Measurements from ENCODE around the gene COX17. TPM values are rescaled to one million over a fixed set of nuclear protein-coding genes. Genes with fewer than 3 reads are reported as not detected.

COX17 gene
- total RNA-seq, 2 donors from 2014 or later = 54.1 to 73.7 TPM

GRCh38 chr3:119632829-119633228, 44.4 kb downstream of the COX17 start:
- no peaks in the 10 kb centered on the region for H3K27me3 ChIP-seq (ENCODE audit: control insufficient read depth, insufficient read depth, low read length, poor library complexity, severe bottlenecking)
- no peak overlapping the region for H3K27ac ChIP-seq (ENCODE audit: low read depth, low read length)
- H3K27ac Mint-ChIP-seq = no peak overlapping the region
- no peak for TF ChIP-seq CTCF (conservative IDR thresholded peaks at IDR 0.05)
- no peaks in the 10 kb centered on the region for H3K9me3 ChIP-seq (ENCODE audit: control insufficient read depth, low read length)
- H3K4me1 Mint-ChIP-seq = peaks cover 2% of the 10 kb centered on the region
- no peaks in the 10 kb centered on the region for H3K36me3 Mint-ChIP-seq (ENCODE audit: low read depth)
- no peak for DNase-seq
- H3K9me3 Mint-ChIP-seq = no peaks in the 10 kb centered on the region
- H3K27me3 Mint-ChIP-seq (ENCODE audit: insufficient read depth) = peaks cover 4% of the 10 kb centered on the region
- H3K4me1 ChIP-seq (ENCODE audit: control insufficient read depth, insufficient read depth, low read length) = no peaks in the 10 kb centered on the region
- WGBS, 2 experiments (ENCODE audit: insufficient coverage in 1 of 2, insufficient read length in 1 of 2) = 65 to 75% methylated on average over 4 of the region's 4 CpGs
- no peak overlapping the region for H3K9ac ChIP-seq (ENCODE audit: extremely low read depth, low read length, poor library complexity, severe bottlenecking)
- no peak overlapping the region for H3K4me3 Mint-ChIP-seq
- H3K4me3 ChIP-seq (ENCODE audit: low read length) = no peak overlapping the region
- H3K36me3 ChIP-seq (ENCODE audit: control insufficient read depth, insufficient read depth, low read length) = no peaks in the 10 kb centered on the region

GRCh38 chr3:119632216-119632615, 45.0 kb downstream of the COX17 start:
- peaks cover 4% of the 10 kb centered on the region for H3K27me3 Mint-ChIP-seq (ENCODE audit: insufficient read depth)
- no peaks in the 10 kb centered on the region for H3K36me3 Mint-ChIP-seq (ENCODE audit: low read depth)
- H3K4me1 Mint-ChIP-seq = no peaks in the 10 kb centered on the region
- no peak overlapping the region for H3K4me3 Mint-ChIP-seq
- Histone ChIP-seq H3K9me3 (ENCODE audit: control insufficient read depth, low read length) (no peaks in the 10 kb centered on the region), H3K27me3 (ENCODE audit: control insufficient read depth, insufficient read depth, low read length, poor library complexity, severe bottlenecking) (no peaks in the 10 kb centered on the region), H3K27ac (ENCODE audit: low read depth, low read length) (no peak overlapping the region), H3K36me3 (ENCODE audit: control insufficient read depth, insufficient read depth, low read length) (no peaks in the 10 kb centered on the region), H3K4me1 (ENCODE audit: control insufficient read depth, insufficient read depth, low read length) (no peaks in the 10 kb centered on the region), H3K9ac (ENCODE audit: extremely low read depth, low read length, poor library complexity, severe bottlenecking) (no peak overlapping the region), H3K4me3 (ENCODE audit: low read length) (no peak overlapping the region)
- 95 to 100% methylated on average over 3 to 4 of the region's 4 CpGs for WGBS, 2 experiments (ENCODE audit: insufficient coverage in 1 of 2, insufficient read length in 1 of 2)
- TF ChIP-seq CTCF (conservative IDR thresholded peaks at IDR 0.05) = no peak
- H3K27ac Mint-ChIP-seq = no peak overlapping the region
- no peaks in the 10 kb centered on the region for H3K9me3 Mint-ChIP-seq
- no peak for DNase-seq

GRCh38 chr3:119631516-119631915, 45.7 kb downstream of the COX17 start:
- Mint-ChIP-seq H3K27ac (no peak overlapping the region), H3K36me3 (ENCODE audit: low read depth) (no peaks in the 10 kb centered on the region), H3K9me3 (no peaks in the 10 kb centered on the region), H3K4me1 (peaks cover under 1% of the 10 kb centered on the region), H3K27me3 (ENCODE audit: insufficient read depth) (peaks cover 4% of the 10 kb centered on the region), H3K4me3 (no peak overlapping the region)
- 85 to 89% methylated on average over 3 of the region's 3 CpGs for WGBS, 2 experiments (ENCODE audit: insufficient coverage in 1 of 2, insufficient read length in 1 of 2)
- Histone ChIP-seq H3K9ac (ENCODE audit: extremely low read depth, low read length, poor library complexity, severe bottlenecking) (no peak overlapping the region), H3K27me3 (ENCODE audit: control insufficient read depth, insufficient read depth, low read length, poor library complexity, severe bottlenecking) (no peaks in the 10 kb centered on the region), H3K4me1 (ENCODE audit: control insufficient read depth, insufficient read depth, low read length) (no peaks in the 10 kb centered on the region), H3K36me3 (ENCODE audit: control insufficient read depth, insufficient read depth, low read length) (no peaks in the 10 kb centered on the region), H3K4me3 (ENCODE audit: low read length) (no peak overlapping the region), H3K27ac (ENCODE audit: low read depth, low read length) (no peak overlapping the region), H3K9me3 (ENCODE audit: control insufficient read depth, low read length) (no peaks in the 10 kb centered on the region)
- no peak for TF ChIP-seq CTCF (conservative IDR thresholded peaks at IDR 0.05)
- DNase-seq = no peak

Measured in endodermal cell (in vitro differentiated cells).